Neural progenitor cell (in vitro differentiated cells): ENCODE results near the gene TNIP2. TPM values are rescaled to one million over a fixed set of nuclear protein-coding genes. Genes with fewer than 3 reads are reported as not detected.

Source experiments
- DNase-seq: peaks from one replicate; pipeline ENCODE4 v3.0.0-alpha.2; 2016; ENCODE audit warnings: low spot score
- H2AFZ ChIP-seq: fragments of 200-600 bp; sonication (generic); replicated peaks from 2 replicates; pipeline ENCODE4 v1.6.1; 2016; ENCODE audit warnings: antibody characterized with exemption
- H3F3A ChIP-seq: fragments of 200-600 bp; sonication (generic); 2 replicates; pipeline ENCODE4 v1.6.1; 2016; ENCODE audit warnings: antibody characterized with exemption, low read depth
- H3K27ac ChIP-seq: fragments of 200-600 bp; sonication (generic); 2 replicates; pipeline ENCODE4 v1.5.1; 2016; ENCODE audit warnings: mild to moderate bottlenecking
- H3K27me3 ChIP-seq: fragments of 200-600 bp; sonication (generic); 2 replicates; pipeline ENCODE4 v1.6.1; 2016; ENCODE audit warnings: mild to moderate bottlenecking, moderate library complexity
- H3K36me3 ChIP-seq: fragments of 200-600 bp; sonication (generic); 2 replicates; pipeline ENCODE4 v1.5.1; 2016
- H3K4me1 ChIP-seq: fragments of 200-600 bp; sonication (generic); 2 replicates; pipeline ENCODE4 v1.6.1; 2016; ENCODE audit warnings: mixed run types
- H3K4me2 ChIP-seq: fragments of 200-600 bp; sonication (generic); 2 replicates; pipeline ENCODE4 v1.6.1; 2016
- H3K4me3 ChIP-seq: fragments of 200-600 bp; sonication (generic); 2 replicates; pipeline ENCODE4 v1.5.1; 2016
- H3K79me2 ChIP-seq: fragments of 200-600 bp; sonication (generic); 2 replicates; pipeline ENCODE4 v1.6.1; 2016; ENCODE audit warnings: low read depth
- H3K9ac ChIP-seq: fragments of 200-600 bp; sonication (generic); 2 replicates; pipeline ENCODE4 v1.6.1; 2016
- H3K9me3 ChIP-seq: fragments of 200-600 bp; sonication (generic); 2 replicates; pipeline ENCODE4 v1.5.1; 2016; ENCODE audit warnings: low read depth
- H4K20me1 ChIP-seq: fragments of 200-600 bp; sonication (generic); 2 replicates; pipeline ENCODE4 v1.6.1; 2016; ENCODE audit warnings: low read depth
- H3K27ac Mint-ChIP-seq: 3 replicates; pipeline ENCODE4 v1.8.0; 2021; ENCODE audit warnings: mixed read lengths
- H3K27me3 Mint-ChIP-seq: 2 replicates; pipeline ENCODE4 v1.8.0; 2022; ENCODE audit warnings: low read depth, mild to moderate bottlenecking, inconsistent platforms, moderate library complexity, mixed read lengths; ENCODE audit not compliant: insufficient read depth
- H3K36me3 Mint-ChIP-seq: 3 replicates; pipeline ENCODE4 v1.8.0; 2021; ENCODE audit warnings: mixed read lengths
- H3K4me1 Mint-ChIP-seq: 3 replicates; pipeline ENCODE4 v1.8.0; 2021; ENCODE audit warnings: mixed read lengths
- H3K4me3 Mint-ChIP-seq: 3 replicates; pipeline ENCODE4 v1.8.0; 2021; ENCODE audit warnings: mild to moderate bottlenecking, moderate library complexity, mixed read lengths
- H3K9me3 Mint-ChIP-seq: 3 replicates; pipeline ENCODE4 v1.8.0; 2020; ENCODE audit warnings: mixed read lengths
- EZH2 ChIP-seq: fragments of 200-600 bp; sonication (generic); IDR thresholded peaks from 2 replicates; pipeline ENCODE4 v1.6.1; 2017; ENCODE audit warnings: antibody characterized with exemption, mild to moderate bottlenecking, moderate library complexity
- EZH2phosphoT487 ChIP-seq: fragments of 200-600 bp; sonication (generic); IDR thresholded peaks from 2 replicates; pipeline ENCODE4 v1.6.1; 2017; ENCODE audit warnings: antibody characterized with exemption
- total RNA-seq: library from RNA; depleted of rRNA; stranded (reverse); fragments of >200 nt; gene quantifications from 2 replicates; pipeline ENCODE4 v1.2.3, GENCODE V29; 2015; ENCODE audit warnings: low replicate concordance
- TF ChIP-seq, protein P1 (sequence below): fragments of 200-600 bp; sonication (generic); IDR thresholded peaks from 2 replicates; pipeline ENCODE4 v1.5.1; 2017; ENCODE audit warnings: antibody characterized with exemption, mild to moderate bottlenecking

Gene TNIP2
- total RNA-seq, 1 donor from 2014 or later = 24.5 TPM

GRCh38 chr4:2787230-2788100, 31.3 kb upstream of the TNIP2 start:
- no peak overlapping the region for H3K27ac ChIP-seq
- H3K4me2 ChIP-seq = no peak overlapping the region
- H3K9ac ChIP-seq = no peak overlapping the region
- no peaks in the 10 kb centered on the region for H3K9me3 ChIP-seq
- Mint-ChIP-seq H3K27me3 (peaks cover 8% of the 10 kb centered on the region), H3K36me3 (no peaks in the 10 kb centered on the region), H3K27ac (no peak overlapping the region), H3K9me3 (peaks cover 6% of the 10 kb centered on the region), H3K4me3 (no peak overlapping the region), H3K4me1 (peaks cover 8% of the 10 kb centered on the region)
- TF ChIP-seq EZH2 = no peak
- TF ChIP-seq, protein P1, sequence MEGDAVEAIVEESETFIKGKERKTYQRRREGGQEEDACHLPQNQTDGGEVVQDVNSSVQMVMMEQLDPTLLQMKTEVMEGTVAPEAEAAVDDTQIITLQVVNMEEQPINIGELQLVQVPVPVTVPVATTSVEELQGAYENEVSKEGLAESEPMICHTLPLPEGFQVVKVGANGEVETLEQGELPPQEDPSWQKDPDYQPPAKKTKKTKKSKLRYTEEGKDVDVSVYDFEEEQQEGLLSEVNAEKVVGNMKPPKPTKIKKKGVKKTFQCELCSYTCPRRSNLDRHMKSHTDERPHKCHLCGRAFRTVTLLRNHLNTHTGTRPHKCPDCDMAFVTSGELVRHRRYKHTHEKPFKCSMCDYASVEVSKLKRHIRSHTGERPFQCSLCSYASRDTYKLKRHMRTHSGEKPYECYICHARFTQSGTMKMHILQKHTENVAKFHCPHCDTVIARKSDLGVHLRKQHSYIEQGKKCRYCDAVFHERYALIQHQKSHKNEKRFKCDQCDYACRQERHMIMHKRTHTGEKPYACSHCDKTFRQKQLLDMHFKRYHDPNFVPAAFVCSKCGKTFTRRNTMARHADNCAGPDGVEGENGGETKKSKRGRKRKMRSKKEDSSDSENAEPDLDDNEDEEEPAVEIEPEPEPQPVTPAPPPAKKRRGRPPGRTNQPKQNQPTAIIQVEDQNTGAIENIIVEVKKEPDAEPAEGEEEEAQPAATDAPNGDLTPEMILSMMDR = no peak
- no peak for TF ChIP-seq EZH2phosphoT487
- H3K4me1 ChIP-seq = no peaks in the 10 kb centered on the region
- no peaks in the 10 kb centered on the region for H4K20me1 ChIP-seq
- peaks cover 7% of the 10 kb centered on the region for H3F3A ChIP-seq
- DNase-seq = no peak
- peaks cover 5% of the 10 kb centered on the region for H3K27me3 ChIP-seq
- no peaks in the 10 kb centered on the region for H3K36me3 ChIP-seq
- no peak overlapping the region for H3K4me3 ChIP-seq
- no peak overlapping the region for H2AFZ ChIP-seq
- H3K79me2 ChIP-seq = no peaks in the 10 kb centered on the region

- no peaks in the 10 kb centered on the region for H3K36me3 ChIP-seq
- no peaks in the 10 kb centered on the region for H3K9me3 ChIP-seq
- no peak for TF ChIP-seq EZH2phosphoT487
- TF ChIP-seq, protein P1 = no peak
- no peak overlapping the region for H3K4me2 ChIP-seq
- no peaks in the 10 kb centered on the region for H3K79me2 ChIP-seq
- no peak for DNase-seq
- Mint-ChIP-seq H3K27me3 (peaks cover 8% of the 10 kb centered on the region), H3K4me3 (no peak overlapping the region), H3K4me1 (peaks cover 8% of the 10 kb centered on the region), H3K9me3 (peaks cover 6% of the 10 kb centered on the region), H3K36me3 (no peaks in the 10 kb centered on the region), H3K27ac (no peak overlapping the region)
- no peak overlapping the region for H3K27ac ChIP-seq
- no peak overlapping the region for H2AFZ ChIP-seq
- peaks cover 6% of the 10 kb centered on the region for H3F3A ChIP-seq
- no peaks in the 10 kb centered on the region for H3K27me3 ChIP-seq
- no peak overlapping the region for H3K9ac ChIP-seq
- H3K4me1 ChIP-seq = no peaks in the 10 kb centered on the region
- H3K4me3 ChIP-seq = no peak overlapping the region
- no peaks in the 10 kb centered on the region for H4K20me1 ChIP-seq
These were observed 30.7 kb upstream of the TNIP2 start for GRCh38 chr4:2786794-2787229.

GRCh38 chr4:2786152-2786671, 30.1 kb upstream of the TNIP2 start:
- no peaks in the 10 kb centered on the region for H3K36me3 Mint-ChIP-seq
- no peak overlapping the region for H3K4me2 ChIP-seq
- no peak overlapping the region for H3K27ac Mint-ChIP-seq
- peaks cover 5% of the 10 kb centered on the region for H3K4me1 Mint-ChIP-seq
- H3K9me3 ChIP-seq = no peaks in the 10 kb centered on the region
- H3K27me3 Mint-ChIP-seq = peaks cover 8% of the 10 kb centered on the region
- H3K4me3 Mint-ChIP-seq = no peak overlapping the region
- H3F3A ChIP-seq = peaks cover 2% of the 10 kb centered on the region
- no peaks in the 10 kb centered on the region for H3K79me2 ChIP-seq
- no peak overlapping the region for H3K4me3 ChIP-seq
- no peaks in the 10 kb centered on the region for H3K4me1 ChIP-seq
- H4K20me1 ChIP-seq = no peaks in the 10 kb centered on the region
- no peak overlapping the region for H3K9ac ChIP-seq
- H3K9me3 Mint-ChIP-seq = peaks cover 6% of the 10 kb centered on the region
- TF ChIP-seq, protein P1 = no peak
- TF ChIP-seq EZH2phosphoT487 = no peak
- no peak for TF ChIP-seq EZH2
- H3K27ac ChIP-seq = no peak overlapping the region
- H3K27me3 ChIP-seq = no peaks in the 10 kb centered on the region
- no peaks in the 10 kb centered on the region for H3K36me3 ChIP-seq
- no peak for DNase-seq
- H2AFZ ChIP-seq = no peak overlapping the region
